DOHH2 (cell line): ENCODE results near the gene DONSON.

ENCODE experiments used
- H3F3A ChIP-seq: fragments of 200-600 bp; sonication (generic), shearing (Covaris generic); 2 replicates; pipeline ENCODE4 v1.6.0; 2016; ENCODE audit warnings: antibody characterized with exemption, mild to moderate bottlenecking; ENCODE audit not compliant: control insufficient read depth, insufficient read depth
- H3K27ac ChIP-seq: fragments of 200-600 bp; sonication (generic); 2 replicates; pipeline ENCODE4 v1.5.1; 2014; ENCODE audit warnings: low read depth, mild to moderate bottlenecking, low read length, moderate library complexity
- H3K27me3 ChIP-seq: fragments of 200-600 bp; sonication (generic); 2 replicates; pipeline ENCODE4 v1.6.1; 2014; ENCODE audit warnings: mild to moderate bottlenecking, low read length, mixed read lengths; ENCODE audit not compliant: control insufficient read depth
- H3K36me3 ChIP-seq: fragments of 200-600 bp; sonication (generic); 2 replicates; pipeline ENCODE4 v1.6.1; 2014; ENCODE audit warnings: mild to moderate bottlenecking, low read length, moderate library complexity, mixed read lengths; ENCODE audit not compliant: control insufficient read depth
- H3K4me1 ChIP-seq: fragments of 200-600 bp; sonication (generic); 2 replicates; pipeline ENCODE4 v1.6.1; 2014; ENCODE audit warnings: mild to moderate bottlenecking, low read length, mixed read lengths; ENCODE audit not compliant: control insufficient read depth
- H3K4me2 ChIP-seq: fragments of 200-600 bp; sonication (generic); 2 replicates; pipeline ENCODE4 v1.6.0; 2014; ENCODE audit warnings: mild to moderate bottlenecking, low read length, moderate library complexity
- H3K4me3 ChIP-seq: fragments of 200-600 bp; sonication (generic); 2 replicates; pipeline ENCODE4 v1.5.1; 2014; ENCODE audit warnings: mild to moderate bottlenecking, low read length, mixed read lengths
- H3K79me2 ChIP-seq: fragments of 200-600 bp; sonication (generic); 2 replicates; pipeline ENCODE4 v1.6.1; 2014; ENCODE audit warnings: mild to moderate bottlenecking, low read length, mixed read lengths; ENCODE audit not compliant: control insufficient read depth
- H3K9me2 ChIP-seq: fragments of 200-600 bp; sonication (generic); replicated peaks from 2 replicates; pipeline ENCODE4 v1.6.1; 2014; ENCODE audit warnings: mild to moderate bottlenecking, low read length, mixed read lengths; ENCODE audit not compliant: control insufficient read depth
- H3K9me3 ChIP-seq: fragments of 200-600 bp; sonication (generic); 2 replicates; pipeline ENCODE4 v1.6.1; 2014; ENCODE audit warnings: antibody characterized with exemption, low read length, mixed read lengths; ENCODE audit not compliant: control insufficient read depth, insufficient read depth
- H4K20me1 ChIP-seq: fragments of 200-600 bp; sonication (generic); 2 replicates; pipeline ENCODE4 v1.6.0; 2014; ENCODE audit warnings: low read depth, mild to moderate bottlenecking, antibody characterized with exemption, low read length, moderate library complexity; ENCODE audit not compliant: control insufficient read depth, insufficient read depth
- CTCF ChIP-seq: fragments of 200-600 bp; sonication (generic); IDR thresholded peaks from one replicate; pipeline ENCODE4 v1.5.1; 2014; ENCODE audit warnings: antibody characterized with exemption, mild to moderate bottlenecking, low read depth, low read length; ENCODE audit not compliant: poor library complexity, severe bottlenecking
- EZH2phosphoT487 ChIP-seq: fragments of 200-600 bp; sonication (generic); IDR thresholded peaks from 2 replicates; pipeline ENCODE4 v1.6.1; 2017; ENCODE audit warnings: borderline replicate concordance, mild to moderate bottlenecking, antibody characterized with exemption, low read length, moderate library complexity, mixed read lengths

The DONSON gene

GRCh38 chr21:33566514-33566913, 22.0 kb downstream of the DONSON start:
- Histone ChIP-seq H3K4me2 (no peak overlapping the region), H3F3A (peaks cover 35% of the 10 kb centered on the region), H3K79me2 (peaks cover 53% of the 10 kb centered on the region), H3K27ac (no peak overlapping the region), H3K36me3 (peaks cover 92% of the 10 kb centered on the region), H3K9me2 (no peaks in the 10 kb centered on the region), H3K4me1 (no peaks in the 10 kb centered on the region), H3K4me3 (no peak overlapping the region), H3K27me3 (no peaks in the 10 kb centered on the region), H3K9me3 (no peaks in the 10 kb centered on the region), H4K20me1 (0 out of 2 replicates have a peak, but pooled peaks cover 3% of the 10 kb centered on the region)
- TF ChIP-seq EZH2phosphoT487 (no peak), CTCF (no peak)

GRCh38 chr21:33562389-33562788, 26.1 kb downstream of the DONSON start:
- peaks cover 94% of the 10 kb centered on the region for H3K36me3 ChIP-seq
- no peaks in the 10 kb centered on the region for H3K9me3 ChIP-seq
- no peak for TF ChIP-seq EZH2phosphoT487
- no peak for TF ChIP-seq CTCF
- peaks cover 13% of the 10 kb centered on the region; the same call in 1 of the 2 replicates for H4K20me1 ChIP-seq
- no peak overlapping the region for H3K27ac ChIP-seq
- H3K4me1 ChIP-seq, result no peaks in the 10 kb centered on the region
- H3K4me2 ChIP-seq, result no peak overlapping the region
- H3K9me2 ChIP-seq, result no peaks in the 10 kb centered on the region
- H3F3A ChIP-seq, result peaks cover 27% of the 10 kb centered on the region
- H3K79me2 ChIP-seq, result peaks cover 73% of the 10 kb centered on the region
- H3K27me3 ChIP-seq, result no peaks in the 10 kb centered on the region
- no peak overlapping the region for H3K4me3 ChIP-seq

GRCh38 chr21:33561373-33561772, 27.1 kb downstream of the DONSON start:
- Histone ChIP-seq H3K9me3 (no peaks in the 10 kb centered on the region), H3K9me2 (no peaks in the 10 kb centered on the region), H3K27ac (no peak overlapping the region), H3K4me3 (no peak overlapping the region), H3F3A (peaks cover 20% of the 10 kb centered on the region), H3K27me3 (no peaks in the 10 kb centered on the region), H3K4me1 (no peaks in the 10 kb centered on the region), H3K79me2 (peaks cover 83% of the 10 kb centered on the region), H3K4me2 (no peak overlapping the region), H4K20me1 (peaks cover 13% of the 10 kb centered on the region; the same call in 1 of the 2 replicates), H3K36me3 (peaks cover 96% of the 10 kb centered on the region)
- TF ChIP-seq CTCF, result no peak
- TF ChIP-seq EZH2phosphoT487, result no peak

GRCh38 chr21:33560965-33561364, 27.5 kb downstream of the DONSON start:
- H3K4me1 ChIP-seq, result no peaks in the 10 kb centered on the region
- H3K27ac ChIP-seq, result no peak overlapping the region
- no peak for TF ChIP-seq CTCF
- no peak for TF ChIP-seq EZH2phosphoT487
- H3K4me3 ChIP-seq, result no peak overlapping the region
- H3K9me2 ChIP-seq, result no peaks in the 10 kb centered on the region
- H3K79me2 ChIP-seq, result peaks cover 87% of the 10 kb centered on the region
- H3K36me3 ChIP-seq, result peaks cover 97% of the 10 kb centered on the region
- H3K4me2 ChIP-seq, result no peak overlapping the region
- H3F3A ChIP-seq, result peaks cover 21% of the 10 kb centered on the region
- H4K20me1 ChIP-seq, result peaks cover 17% of the 10 kb centered on the region; the same call in 1 of the 2 replicates
- H3K9me3 ChIP-seq, result no peaks in the 10 kb centered on the region
- no peaks in the 10 kb centered on the region for H3K27me3 ChIP-seq
